ENCODE results near the gene KRT74. TPM values are rescaled to one million over a fixed set of nuclear protein-coding genes. Genes with fewer than 3 reads are reported as not detected.

Gene KRT74
- total RNA-seq, 4 donors from 2014 or later: not detected

DNA sequence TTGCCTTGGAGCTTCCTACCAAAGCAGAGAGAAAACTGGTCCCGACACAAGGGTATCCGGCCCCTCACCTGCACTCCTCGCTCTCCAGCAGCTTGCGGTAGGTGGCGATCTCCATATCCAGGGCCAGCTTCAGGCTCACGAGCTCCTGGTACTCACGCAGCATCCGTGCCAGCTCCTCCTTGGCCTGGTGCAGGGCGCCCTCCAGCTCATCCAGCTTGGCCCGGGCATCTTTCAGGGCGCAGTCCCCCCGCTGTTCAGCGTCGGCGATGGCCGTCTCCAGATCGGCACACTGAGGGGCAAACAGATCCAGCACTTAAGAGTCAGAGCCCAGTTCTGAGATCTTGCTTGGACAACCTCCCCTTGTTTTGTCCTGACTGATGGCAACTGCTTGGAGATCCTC lies 13.9 kb upstream of the KRT74 start:
- Histone ChIP-seq H3K27me3 (peaks cover 10% of the 10 kb centered on the region), H3K36me3 (no peaks in the 10 kb centered on the region), H3K9me3 (no peaks in the 10 kb centered on the region), H3K4me3 (no peak overlapping the region), H3K4me1 (no peaks in the 10 kb centered on the region), H3K27ac (no peak overlapping the region)
- ATAC-seq: no peak
- 40% methylated on average over 1 of the region's 17 CpGs; no CpG with 5 or more reads in 1 of the 2 donors for WGBS, 2 donors (ENCODE audit: low coverage in 1 of 2)
- TF ChIP-seq POLR2AphosphoS5 (IDR thresholded peaks at IDR 0.05) (no peak), EP300 (IDR thresholded peaks at IDR 0.05) (no peak), POLR2A (IDR thresholded peaks at IDR 0.05) (no peak)
- TF ChIP-seq, protein P1, sequence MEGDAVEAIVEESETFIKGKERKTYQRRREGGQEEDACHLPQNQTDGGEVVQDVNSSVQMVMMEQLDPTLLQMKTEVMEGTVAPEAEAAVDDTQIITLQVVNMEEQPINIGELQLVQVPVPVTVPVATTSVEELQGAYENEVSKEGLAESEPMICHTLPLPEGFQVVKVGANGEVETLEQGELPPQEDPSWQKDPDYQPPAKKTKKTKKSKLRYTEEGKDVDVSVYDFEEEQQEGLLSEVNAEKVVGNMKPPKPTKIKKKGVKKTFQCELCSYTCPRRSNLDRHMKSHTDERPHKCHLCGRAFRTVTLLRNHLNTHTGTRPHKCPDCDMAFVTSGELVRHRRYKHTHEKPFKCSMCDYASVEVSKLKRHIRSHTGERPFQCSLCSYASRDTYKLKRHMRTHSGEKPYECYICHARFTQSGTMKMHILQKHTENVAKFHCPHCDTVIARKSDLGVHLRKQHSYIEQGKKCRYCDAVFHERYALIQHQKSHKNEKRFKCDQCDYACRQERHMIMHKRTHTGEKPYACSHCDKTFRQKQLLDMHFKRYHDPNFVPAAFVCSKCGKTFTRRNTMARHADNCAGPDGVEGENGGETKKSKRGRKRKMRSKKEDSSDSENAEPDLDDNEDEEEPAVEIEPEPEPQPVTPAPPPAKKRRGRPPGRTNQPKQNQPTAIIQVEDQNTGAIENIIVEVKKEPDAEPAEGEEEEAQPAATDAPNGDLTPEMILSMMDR (IDR thresholded peaks at IDR 0.05): no peak

DNA sequence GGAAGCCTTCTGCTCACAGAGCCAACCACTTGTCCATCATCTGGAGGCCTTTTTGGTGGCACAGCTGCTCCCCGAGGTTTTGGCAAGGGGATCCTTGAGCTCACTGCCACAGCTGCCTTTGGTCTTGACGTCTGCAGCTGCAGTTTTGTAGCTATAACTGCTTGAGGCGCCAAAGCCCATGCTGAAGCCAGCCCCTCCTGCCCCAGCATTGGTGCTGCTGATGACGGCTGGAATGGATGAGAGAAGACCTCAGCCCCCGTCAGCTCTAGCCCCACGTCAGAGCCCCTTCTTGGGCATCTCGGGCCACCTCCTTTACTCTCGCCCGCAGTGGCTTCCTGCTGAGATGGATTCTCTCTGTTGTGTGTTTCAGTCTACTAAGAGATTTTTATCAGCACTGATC lies 12.3 kb upstream of the KRT74 start:
- H3K36me3 ChIP-seq: no peaks in the 10 kb centered on the region
- H3K4me1 ChIP-seq: no peaks in the 10 kb centered on the region
- H3K27me3 ChIP-seq: no peaks in the 10 kb centered on the region
- ATAC-seq: no peak
- no peak overlapping the region for H3K4me3 ChIP-seq
- H3K9me3 ChIP-seq: no peaks in the 10 kb centered on the region
- TF ChIP-seq POLR2AphosphoS5 (IDR thresholded peaks at IDR 0.05): no peak
- TF ChIP-seq EP300 (IDR thresholded peaks at IDR 0.05): no peak
- TF ChIP-seq, protein P1 (IDR thresholded peaks at IDR 0.05): no peak
- no peak for TF ChIP-seq POLR2A (IDR thresholded peaks at IDR 0.05)
- no peak overlapping the region for H3K27ac ChIP-seq
- 58% methylated on average over 8 of the region's 9 CpGs; no CpG with 5 or more reads in 1 of the 2 donors for WGBS, 2 donors (ENCODE audit: low coverage in 1 of 2)

DNA sequence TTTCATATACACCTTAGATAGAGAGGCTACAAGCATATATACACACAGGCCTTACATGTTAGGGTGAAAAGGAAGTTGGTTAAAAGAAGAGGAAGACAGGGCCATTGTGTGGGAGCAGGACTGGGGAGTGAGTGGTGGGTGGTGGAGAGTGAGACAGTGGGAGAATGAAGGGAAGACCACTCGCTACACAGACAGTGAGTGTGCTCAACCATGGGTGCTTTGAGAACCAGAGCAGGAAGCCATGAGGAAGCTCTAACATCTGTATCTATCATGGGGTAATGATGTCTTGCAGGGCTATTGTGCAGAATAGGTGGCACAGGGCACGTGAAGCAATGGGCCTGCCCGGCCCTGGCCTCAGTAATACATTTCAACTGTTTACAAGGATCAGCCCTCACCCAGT lies 11.4 kb upstream of the KRT74 start:
- WGBS, 2 donors (ENCODE audit: low coverage in 1 of 2): 80 to 86% methylated on average over 1 to 3 of the region's 3 CpGs
- no peaks in the 10 kb centered on the region for H3K4me1 ChIP-seq
- H3K9me3 ChIP-seq: no peaks in the 10 kb centered on the region
- H3K27ac ChIP-seq: no peak overlapping the region
- ATAC-seq: no peak
- TF ChIP-seq POLR2A (IDR thresholded peaks at IDR 0.05) (no peak), POLR2AphosphoS5 (IDR thresholded peaks at IDR 0.05) (no peak), EP300 (IDR thresholded peaks at IDR 0.05) (no peak)
- TF ChIP-seq, protein P1 (IDR thresholded peaks at IDR 0.05): no peak
- H3K36me3 ChIP-seq: no peaks in the 10 kb centered on the region
- no peak overlapping the region for H3K4me3 ChIP-seq
- no peaks in the 10 kb centered on the region for H3K27me3 ChIP-seq

DNA sequence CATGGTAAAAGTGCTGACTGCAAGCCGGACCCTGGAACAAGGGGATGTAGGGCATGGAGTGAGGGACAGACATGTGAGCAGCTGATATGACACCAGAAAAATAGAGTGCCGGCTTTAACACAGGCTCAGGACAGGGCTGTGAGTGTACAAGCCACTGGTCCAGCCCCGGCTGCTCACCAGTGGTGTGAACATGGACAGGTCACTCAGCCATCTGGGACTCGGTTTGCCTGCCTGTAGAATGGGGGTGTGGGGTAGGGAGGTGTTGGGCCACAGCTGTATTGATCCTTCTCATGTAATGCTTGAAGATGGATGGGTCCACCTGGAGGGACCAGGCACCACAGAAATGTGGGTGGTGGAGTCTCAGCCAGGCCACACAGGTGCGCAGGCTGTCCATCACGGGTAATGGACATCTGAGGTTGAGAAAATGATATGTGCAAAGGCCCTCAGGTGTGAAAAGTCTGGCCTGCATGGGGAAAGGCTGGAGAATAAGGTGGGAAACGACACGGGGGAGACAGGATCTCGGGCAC lies 10.6 kb upstream of the KRT74 start:
- H3K4me1 ChIP-seq: no peaks in the 10 kb centered on the region
- no peak for ATAC-seq
- H3K27me3 ChIP-seq: no peaks in the 10 kb centered on the region
- H3K9me3 ChIP-seq: no peaks in the 10 kb centered on the region
- H3K36me3 ChIP-seq: no peaks in the 10 kb centered on the region
- H3K4me3 ChIP-seq: no peak overlapping the region
- 80 to 85% methylated on average over 1 to 5 of the region's 9 CpGs for WGBS, 2 donors (ENCODE audit: low coverage in 1 of 2)
- H3K27ac ChIP-seq: no peak overlapping the region
- TF ChIP-seq, protein P1 (IDR thresholded peaks at IDR 0.05): no peak
- TF ChIP-seq EP300 (IDR thresholded peaks at IDR 0.05) (no peak), POLR2AphosphoS5 (IDR thresholded peaks at IDR 0.05) (no peak), POLR2A (IDR thresholded peaks at IDR 0.05) (no peak)

DNA sequence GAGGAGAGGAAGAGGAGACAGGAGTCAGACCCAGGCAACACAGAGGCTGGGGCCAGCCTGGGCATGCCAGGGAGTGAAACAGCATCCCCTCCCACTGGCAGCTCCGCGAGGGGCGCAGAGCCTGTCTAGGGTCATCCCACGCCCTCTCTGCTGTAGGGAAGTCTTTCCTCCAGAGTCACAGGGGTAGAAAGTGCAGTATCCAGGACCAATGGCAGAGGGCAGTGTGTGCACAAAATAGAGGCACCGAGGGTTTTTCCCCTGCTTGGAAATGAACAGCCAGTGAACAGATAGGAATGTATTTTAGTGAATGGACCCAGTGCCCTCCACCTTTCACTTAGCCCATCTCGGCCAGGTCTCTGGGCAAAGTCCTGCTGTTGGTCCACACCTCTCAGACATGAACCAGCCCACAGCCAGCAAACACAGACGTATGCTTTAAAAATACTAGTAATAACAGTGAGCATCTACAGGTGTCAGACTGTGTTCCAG lies 9.4 kb upstream of the KRT74 start:
- Histone ChIP-seq H3K27me3 (no peaks in the 10 kb centered on the region), H3K4me1 (no peaks in the 10 kb centered on the region), H3K9me3 (no peaks in the 10 kb centered on the region), H3K27ac (no peak overlapping the region), H3K4me3 (no peak overlapping the region), H3K36me3 (no peaks in the 10 kb centered on the region)
- TF ChIP-seq POLR2AphosphoS5 (IDR thresholded peaks at IDR 0.05): no peak
- TF ChIP-seq, protein P1 (IDR thresholded peaks at IDR 0.05): peak; percentile 26 to 78 (median 69)
- TF ChIP-seq EP300 (IDR thresholded peaks at IDR 0.05): no peak
- peak; percentile 49 for ATAC-seq
- WGBS, 2 donors (ENCODE audit: low coverage in 1 of 2): 15 to 27% methylated on average over 2 to 3 of the region's 7 CpGs

Data from gastroesophageal sphincter (tissue), 4 donors.